Suprapubic skin (tissue), 4 donors: ENCODE data around the gene EFCAB12. TPM values are rescaled to one million over a fixed set of nuclear protein-coding genes. Genes with fewer than 3 reads are reported as not detected.

Experiments used
- DNase-seq, 2 donors: peaks; one replicate each; pipeline ENCODE4 v3.0.0-alpha.2; 2019; ENCODE audit warnings: low spot score in 2 of 2
- H3K27ac ChIP-seq: fragments of 200-600 bp; sonication (generic); one replicate; pipeline ENCODE4 v1.5.1; 2019
- H3K27me3 ChIP-seq: fragments of 200-600 bp; sonication (generic); one replicate; pipeline ENCODE4 v1.5.1; 2019
- H3K36me3 ChIP-seq: fragments of 200-600 bp; sonication (generic); one replicate; pipeline ENCODE4 v1.5.1; 2019
- H3K4me1 ChIP-seq: fragments of 200-600 bp; sonication (generic); one replicate; pipeline ENCODE4 v1.5.1; 2019
- H3K4me3 ChIP-seq: fragments of 200-600 bp; sonication (generic); one replicate; pipeline ENCODE4 v1.5.1; 2019; ENCODE audit warnings: mild to moderate bottlenecking
- H3K9me3 ChIP-seq: fragments of 200-600 bp; sonication (generic); one replicate; pipeline ENCODE4 v1.5.1; 2019
- CTCF ChIP-seq, 2 donors: fragments of 200-600 bp in 1 of 2; fragments of 450-650 bp in 1 of 2; sonication (generic) in 1 of 2; IDR thresholded peaks; one replicate each; pipeline ENCODE4 v1.5.1; 2016 to 2019; ENCODE audit warnings: antibody characterized with exemption in 2 of 2, mild to moderate bottlenecking in 1 of 2, moderate library complexity in 1 of 2
- EP300 ChIP-seq: sonication (generic); formaldehyde crosslinking; IDR thresholded peaks from one replicate; pipeline ENCODE4 v1.6.1; 2017; ENCODE audit warnings: antibody characterized with exemption
- POLR2A ChIP-seq, 2 donors: fragments of 450-650 bp; IDR thresholded peaks; one replicate each; pipeline ENCODE4 v1.6.1; 2017; ENCODE audit warnings: antibody characterized with exemption in 2 of 2, mild to moderate bottlenecking in 2 of 2, moderate library complexity in 2 of 2
- POLR2AphosphoS5 ChIP-seq, 3 donors: sonication (generic); formaldehyde crosslinking; IDR thresholded peaks; one replicate each; pipeline ENCODE4 v1.6.1; 2017; ENCODE audit warnings: antibody characterized with exemption in 3 of 3
- WGBS: methylation state at CpG from one replicate; pipeline ENCODE4 v1.1.5; 2018; 5-methylcytosine and 5-hydroxymethylcytosine counted together
- total RNA-seq, 4 donors: library from RNA; depleted of rRNA; stranded (reverse); fragments of >200 nt; gene quantifications; one replicate each; pipeline ENCODE4 v1.1.0, GENCODE V29; 2016

EFCAB12 gene
- total RNA-seq, 4 donors from 2014 or later, result 0.13 to 1.1 (median 0.23) TPM; not detected in 1

- no peak for TF ChIP-seq EP300
- no peak for TF ChIP-seq CTCF (IDR thresholded peaks at IDR 0.05)
- no peak for TF ChIP-seq POLR2A (IDR thresholded peaks at IDR 0.05)
- no peak for DNase-seq
- Histone ChIP-seq H3K9me3 (no peaks in the 10 kb centered on the region), H3K27me3 (no peaks in the 10 kb centered on the region), H3K4me3 (no peak overlapping the region), H3K27ac (no peak overlapping the region), H3K36me3 (peaks cover 3% of the 10 kb centered on the region), H3K4me1 (peaks cover 19% of the 10 kb centered on the region)
- 93% methylated on average over 1 of the region's 1 CpG for WGBS
Observed at GRCh38 chr3:129446926-129447325, 18.5 kb upstream of the EFCAB12 start.

GRCh38 chr3:129445471-129445870, 17.0 kb upstream of the EFCAB12 start:
- WGBS, result 61% methylated on average over 3 of the region's 3 CpGs
- Histone ChIP-seq H3K27ac (no peak overlapping the region), H3K36me3 (no peaks in the 10 kb centered on the region), H3K9me3 (no peaks in the 10 kb centered on the region), H3K27me3 (no peaks in the 10 kb centered on the region), H3K4me3 (no peak overlapping the region), H3K4me1 (peaks cover 33% of the 10 kb centered on the region)
- DNase-seq, result no peak
- TF ChIP-seq CTCF (IDR thresholded peaks at IDR 0.05), result no peak
- TF ChIP-seq POLR2AphosphoS5 (IDR thresholded peaks at IDR 0.05), result no peak
- no peak for TF ChIP-seq POLR2A (IDR thresholded peaks at IDR 0.05)
- TF ChIP-seq EP300, result no peak

- peak overlapping the region; percentile 95 for H3K27ac ChIP-seq
Observed at GRCh38 chr3:129442947-129443346, 14.5 kb upstream of the EFCAB12 start.

GRCh38 chr3:129442486-129442885, 14.1 kb upstream of the EFCAB12 start:
- no peaks in the 10 kb centered on the region for H3K27me3 ChIP-seq
- no peaks in the 10 kb centered on the region for H3K9me3 ChIP-seq
- peaks cover 5% of the 10 kb centered on the region for H3K36me3 ChIP-seq
- TF ChIP-seq POLR2A (IDR thresholded peaks at IDR 0.05) (no peak), CTCF (IDR thresholded peaks at IDR 0.05) (no peak), EP300 (no peak), POLR2AphosphoS5 (IDR thresholded peaks at IDR 0.05) (no peak)
- H3K4me1 ChIP-seq, result peaks cover 49% of the 10 kb centered on the region
- WGBS, result 58% methylated on average over 2 of the region's 2 CpGs
- peak overlapping the region; percentile 95 for H3K27ac ChIP-seq
- no peak overlapping the region for H3K4me3 ChIP-seq
- no peak for DNase-seq

More at GRCh38 chr3:129442947-129443346, 14.5 kb upstream of the EFCAB12 start:
- no peak overlapping the region for H3K4me3 ChIP-seq
- H3K9me3 ChIP-seq, result no peaks in the 10 kb centered on the region
- no peaks in the 10 kb centered on the region for H3K27me3 ChIP-seq
- DNase-seq, result no peak
- no peak for TF ChIP-seq CTCF (IDR thresholded peaks at IDR 0.05)
- no peak for TF ChIP-seq POLR2A (IDR thresholded peaks at IDR 0.05)
- TF ChIP-seq EP300, result no peak
- peaks cover under 1% of the 10 kb centered on the region for H3K36me3 ChIP-seq
- H3K4me1 ChIP-seq, result peaks cover 47% of the 10 kb centered on the region

- Histone ChIP-seq H3K9me3 (no peaks in the 10 kb centered on the region), H3K27me3 (no peaks in the 10 kb centered on the region), H3K4me3 (peak overlapping the region; percentile 61), H3K27ac (peak overlapping the region; percentile 95), H3K4me1 (peaks cover 49% of the 10 kb centered on the region), H3K36me3 (peaks cover 12% of the 10 kb centered on the region)
- TF ChIP-seq EP300 (no peak), CTCF (IDR thresholded peaks at IDR 0.05) (no peak), POLR2A (IDR thresholded peaks at IDR 0.05) (no peak), POLR2AphosphoS5 (IDR thresholded peaks at IDR 0.05) (no peak)
- no peak for DNase-seq
- 13% methylated on average over 4 of the region's 4 CpGs for WGBS
Observed at GRCh38 chr3:129441782-129442181, 13.3 kb upstream of the EFCAB12 start.
